Measurements from ENCODE around the gene ZCCHC9.
"Not testable (repeated sequence)": the region's sequence is repeated elsewhere in the genome, so short reads cannot be mapped to it uniquely, and the experiment has no call there.

The ZCCHC9 gene

DNA sequence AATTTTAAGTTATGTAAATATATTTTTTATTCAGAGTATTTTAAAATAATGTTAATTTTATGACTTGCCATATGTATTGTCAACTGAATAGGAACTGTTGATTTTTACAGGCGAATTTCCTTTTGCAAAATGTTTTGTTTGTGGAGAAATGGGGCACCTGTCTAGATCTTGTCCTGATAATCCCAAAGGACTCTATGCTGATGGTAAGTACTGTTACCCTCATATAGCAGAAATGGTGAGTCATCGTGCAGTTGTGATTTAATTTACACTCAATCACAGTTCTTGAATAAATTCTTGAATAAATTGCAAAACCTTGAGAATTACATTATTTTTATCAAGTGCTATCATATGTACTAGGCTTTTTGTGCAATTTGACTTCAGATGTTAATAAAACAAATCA, 7.4 kb downstream of the ZCCHC9 start:
- DNase-seq, result no peak

DNA sequence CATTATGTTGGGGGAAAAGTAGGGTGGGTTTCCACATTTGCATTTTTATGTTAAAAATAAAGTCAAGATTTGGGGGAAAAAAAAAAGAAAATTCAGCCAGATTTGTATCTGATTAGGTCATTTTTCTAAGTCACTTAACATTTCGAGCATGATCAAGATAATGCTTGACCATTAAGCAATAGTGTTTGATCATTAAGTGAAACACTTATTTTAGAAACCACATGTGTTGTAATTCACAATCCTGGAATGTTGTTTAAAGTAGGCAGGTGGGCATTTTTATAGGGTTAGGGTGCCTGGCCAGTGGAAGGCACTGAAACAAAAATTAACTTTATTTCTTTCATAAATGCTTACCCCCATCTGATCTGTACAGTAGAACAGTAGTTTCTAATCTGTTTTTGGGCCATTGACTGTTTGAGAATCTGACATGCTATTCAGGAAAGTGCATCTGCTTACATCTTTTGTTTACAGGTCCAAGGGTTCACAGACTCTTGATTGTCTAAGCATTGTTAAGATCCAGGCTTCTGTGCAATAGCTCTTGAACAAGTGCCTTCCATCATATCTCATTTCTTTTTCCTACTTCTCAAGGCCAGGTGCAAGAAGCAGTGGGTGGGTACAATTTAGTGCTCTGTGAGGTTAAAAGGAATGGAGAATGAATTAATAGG, 9.1 kb downstream of the ZCCHC9 start:
- DNase-seq, result no peak

DNA sequence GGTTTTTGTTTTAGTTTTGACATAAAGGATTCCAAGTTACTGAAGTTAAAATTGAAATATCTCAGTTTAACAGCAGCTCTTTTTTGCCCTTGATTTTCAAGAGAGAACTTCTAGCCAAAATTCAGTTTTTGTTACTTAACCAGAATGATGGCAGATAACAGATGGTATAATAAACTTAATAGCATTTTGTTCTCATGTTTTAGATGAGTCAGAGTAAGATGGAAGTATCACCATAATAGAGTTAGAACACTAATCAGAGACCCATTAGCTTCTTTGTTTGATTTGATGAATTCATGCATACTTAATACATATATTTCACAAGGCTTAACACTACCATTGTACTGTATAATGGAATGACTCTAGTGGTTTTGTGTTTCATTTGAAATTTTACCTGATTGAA, 11.9 kb downstream of the ZCCHC9 start:
- DNase-seq, result no peak

DNA sequence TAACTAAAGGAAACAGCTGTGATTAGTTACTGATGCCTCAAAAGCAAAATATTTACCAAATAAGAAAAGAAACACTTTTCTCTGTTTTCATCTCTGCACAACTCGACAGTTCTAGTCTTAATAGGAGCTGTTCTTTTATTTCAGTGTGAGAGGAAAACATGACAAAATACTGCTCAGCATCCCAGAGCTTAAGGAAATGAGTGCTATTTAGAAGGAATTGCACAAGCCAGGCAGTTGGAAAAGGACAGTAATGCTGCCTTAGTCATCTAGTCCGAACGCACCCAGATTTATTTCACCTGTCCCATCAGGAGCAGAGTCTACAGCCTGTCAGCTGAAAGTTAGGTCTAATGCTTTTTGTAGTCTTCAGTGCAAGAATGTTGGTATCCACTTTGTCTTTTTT, 12.3 kb downstream of the ZCCHC9 start:
- DNase-seq, result no peak

DNA sequence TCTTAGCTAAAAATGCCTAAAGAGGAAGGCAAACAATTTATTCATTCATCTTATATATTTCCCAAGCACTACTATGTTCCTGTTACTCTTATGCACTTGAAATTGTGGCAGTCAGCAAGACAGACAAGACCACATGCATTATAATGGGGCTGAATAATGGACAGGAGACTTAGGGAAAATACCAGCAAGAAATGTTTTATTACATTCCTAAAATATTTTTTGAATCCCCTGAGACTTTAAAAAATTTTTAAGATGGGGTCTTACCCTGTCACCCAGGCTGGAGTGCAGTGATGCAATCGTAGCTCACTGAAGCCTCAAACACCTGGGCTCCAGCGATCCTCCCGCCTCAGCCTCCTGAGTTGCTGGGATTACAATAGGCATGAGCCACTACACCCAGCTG, 13.2 kb downstream of the ZCCHC9 start:
- DNase-seq, result no peak

DNA sequence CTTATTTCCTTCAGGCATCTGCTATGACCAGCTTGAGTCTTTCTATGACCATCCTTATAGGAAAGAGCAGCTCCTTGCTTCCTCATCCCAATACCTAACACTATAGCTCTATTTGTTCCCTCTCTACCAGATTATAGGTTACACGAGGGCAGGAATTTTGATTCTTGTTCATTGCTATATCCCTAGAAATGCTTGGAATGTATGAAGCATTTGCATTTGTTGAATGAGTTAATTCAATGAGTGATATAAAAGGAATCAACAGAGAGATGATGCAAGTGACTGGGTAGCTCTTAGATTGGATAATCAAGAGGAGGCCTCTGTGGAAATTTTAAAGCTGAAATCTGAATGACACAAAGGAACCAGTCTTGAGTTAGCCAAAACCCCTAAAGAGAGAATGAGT, 13.9 kb downstream of the ZCCHC9 start:
- no peak for DNase-seq

DNA sequence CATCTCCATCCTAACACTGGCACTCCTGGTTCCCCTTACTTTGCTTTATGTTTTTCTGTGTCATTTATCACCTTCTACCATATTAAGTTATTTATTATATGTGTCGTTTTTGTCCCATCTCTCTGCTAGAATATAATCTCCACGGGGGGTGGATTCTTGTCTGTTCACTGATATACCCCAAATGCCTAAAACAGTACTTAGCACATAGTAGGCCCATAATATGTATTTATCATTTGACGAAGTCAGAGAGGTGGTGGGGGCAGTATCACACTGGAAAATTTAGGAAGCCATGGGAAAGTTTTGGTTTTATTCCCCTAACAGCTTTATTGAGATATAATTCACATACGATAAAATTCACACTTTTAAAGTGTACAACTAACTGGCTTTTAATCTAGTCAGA, 14.4 kb downstream of the ZCCHC9 start:
- DNase-seq, result no peak

DNA sequence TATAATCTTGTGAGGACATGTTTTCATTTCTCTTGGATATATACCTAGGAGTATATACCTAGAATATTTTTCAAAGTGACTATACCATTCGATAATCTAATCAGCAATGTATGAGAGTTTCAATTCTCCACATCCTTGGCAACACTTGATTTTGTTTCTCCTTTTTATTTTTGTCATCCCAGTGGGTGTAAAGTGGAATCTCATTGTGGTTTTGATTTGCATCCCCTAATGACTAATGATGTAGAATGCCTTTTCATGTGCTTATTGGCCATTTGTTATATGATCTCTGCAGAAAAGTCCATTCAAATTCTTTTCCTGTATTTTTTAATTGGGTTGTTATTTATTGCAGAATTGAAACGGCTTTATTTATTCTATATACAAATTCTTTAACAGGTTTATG, 15.2 kb downstream of the ZCCHC9 start:
- DNase-seq, result no peak

DNA sequence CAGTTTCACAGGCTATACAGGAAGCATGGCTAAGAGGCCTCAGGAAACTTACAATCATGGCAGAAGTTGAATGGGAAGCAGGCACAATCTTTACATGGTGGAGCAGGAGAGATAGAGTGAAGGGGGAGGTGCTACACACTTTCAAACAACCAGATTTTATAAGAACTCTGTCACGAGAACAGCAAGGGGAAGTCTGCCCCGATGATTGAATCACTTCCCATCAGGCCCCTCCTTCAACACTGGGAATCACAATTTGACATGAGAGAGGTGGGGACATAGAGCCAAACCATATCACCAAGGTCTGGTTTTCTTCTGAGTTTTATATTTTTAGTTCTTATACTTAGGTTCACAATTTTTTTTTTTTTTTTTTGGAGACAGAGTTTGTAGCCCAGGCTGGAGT, 16.1 kb downstream of the ZCCHC9 start:
- DNase-seq, result no peak

DNA sequence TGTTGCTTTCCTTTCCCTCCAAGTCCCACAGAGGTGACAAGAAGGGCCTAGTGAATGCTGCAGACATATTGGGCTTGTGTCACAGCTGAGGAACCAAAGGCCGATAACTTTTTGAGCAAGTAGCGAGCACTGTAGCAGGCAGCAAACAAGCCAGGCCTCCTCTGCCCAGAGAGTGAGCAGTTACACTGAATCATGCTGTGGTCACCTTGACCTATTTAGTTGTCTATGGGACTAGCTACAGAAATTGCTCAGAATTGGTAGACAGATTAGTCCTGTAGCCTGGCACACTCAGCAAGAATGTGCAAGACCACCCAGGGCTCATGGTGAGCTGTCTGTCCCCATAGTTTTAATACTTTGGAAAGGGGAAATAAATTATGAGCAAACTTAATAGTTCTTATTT, 25.2 kb downstream of the ZCCHC9 start:
- DNase-seq, result no peak

DNA sequence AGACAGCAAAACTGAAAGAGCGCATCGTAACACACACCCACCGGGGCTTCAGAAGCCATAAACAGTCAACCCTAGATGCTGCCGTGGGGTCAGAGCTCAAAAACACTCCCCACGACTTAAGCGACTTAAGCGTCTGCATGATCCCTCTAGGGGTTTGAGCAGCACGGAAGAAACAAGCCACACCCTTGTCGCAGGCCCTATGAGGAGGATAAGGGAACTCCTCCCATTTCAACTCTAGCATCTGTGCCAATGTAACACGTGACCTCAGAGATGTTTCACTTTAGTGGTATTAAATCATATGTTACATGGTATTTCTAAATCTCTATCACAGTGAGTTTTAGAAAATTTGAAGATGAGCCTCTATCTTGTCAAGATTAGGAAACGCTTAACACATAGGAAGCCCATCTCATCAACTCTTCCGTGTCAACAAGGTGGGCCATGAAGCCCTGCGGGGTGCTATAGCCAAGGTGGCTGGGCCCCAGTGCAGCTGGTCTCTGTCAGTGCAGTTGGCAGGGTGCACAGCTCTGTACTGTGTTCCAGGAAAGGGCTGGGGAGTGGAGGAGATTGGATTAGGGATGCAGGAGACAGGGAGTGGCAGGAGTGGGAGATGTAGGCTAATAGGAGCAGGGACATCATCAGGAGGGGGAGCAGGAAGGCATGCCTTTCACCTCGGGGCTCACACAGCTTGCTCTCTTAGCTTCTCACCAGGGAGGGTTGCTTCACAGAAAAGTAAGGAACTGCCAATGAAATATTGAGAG, 33.1 kb downstream of the ZCCHC9 start:
- DNase-seq, result peak; percentile 54

DNA sequence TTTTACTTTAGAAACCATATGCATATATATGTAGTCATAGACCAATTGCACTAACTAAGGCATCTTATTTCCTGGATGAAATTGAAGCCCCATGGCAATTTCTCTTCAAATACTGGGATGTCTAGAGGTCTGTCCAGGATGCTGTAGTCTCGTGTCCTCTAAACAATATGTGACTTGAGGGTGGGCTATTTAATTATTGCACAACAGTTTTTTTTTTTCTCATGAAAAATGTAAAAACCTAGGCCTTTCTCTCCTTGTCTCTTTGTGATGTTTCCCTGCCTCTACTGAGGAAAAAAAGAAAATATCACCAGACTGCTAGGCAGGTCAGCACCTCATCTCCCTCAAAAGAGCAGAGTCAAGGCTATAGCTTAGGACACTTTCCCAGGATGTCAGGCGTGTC, 34.6 kb downstream of the ZCCHC9 start:
- no peak for DNase-seq

DNA sequence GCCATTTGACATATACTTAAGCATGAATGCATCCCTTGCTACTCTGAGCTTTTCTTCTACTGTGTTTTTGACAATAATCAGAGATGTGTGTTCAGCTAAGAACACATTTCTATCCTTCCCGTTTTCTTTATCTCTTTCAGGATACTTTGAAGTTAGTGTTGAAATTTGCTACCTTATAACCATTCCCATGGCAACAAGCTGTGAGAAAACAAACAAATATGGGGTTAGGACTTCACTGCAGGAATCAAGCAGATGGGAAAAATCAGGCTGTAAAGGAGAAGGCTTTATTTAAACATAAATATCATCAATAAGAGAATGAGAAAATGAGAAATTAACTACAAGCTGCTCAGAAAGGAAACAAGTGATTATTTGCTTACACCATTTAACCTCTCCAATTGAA, 35.2 kb downstream of the ZCCHC9 start:
- no peak for DNase-seq

DNA sequence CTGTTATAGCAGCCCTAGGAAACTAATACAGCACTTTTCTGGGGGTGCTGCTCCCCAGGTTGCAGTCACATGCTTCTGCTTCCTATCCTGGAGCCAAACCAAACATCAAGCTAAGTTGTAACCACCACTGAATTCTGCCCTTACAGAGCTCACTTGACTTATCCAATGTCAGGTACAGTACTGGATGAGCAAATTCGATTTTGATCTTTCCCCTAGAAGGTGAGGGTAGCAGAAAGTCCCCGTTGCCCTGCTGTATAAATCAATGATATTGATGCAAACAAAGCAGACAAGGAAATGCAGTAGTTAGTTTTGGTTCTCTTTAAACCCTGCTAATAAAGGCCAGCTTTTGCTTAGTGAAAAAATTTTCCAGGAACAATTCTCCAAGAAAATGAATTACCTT, 36.4 kb downstream of the ZCCHC9 start:
- no peak for DNase-seq

DNA sequence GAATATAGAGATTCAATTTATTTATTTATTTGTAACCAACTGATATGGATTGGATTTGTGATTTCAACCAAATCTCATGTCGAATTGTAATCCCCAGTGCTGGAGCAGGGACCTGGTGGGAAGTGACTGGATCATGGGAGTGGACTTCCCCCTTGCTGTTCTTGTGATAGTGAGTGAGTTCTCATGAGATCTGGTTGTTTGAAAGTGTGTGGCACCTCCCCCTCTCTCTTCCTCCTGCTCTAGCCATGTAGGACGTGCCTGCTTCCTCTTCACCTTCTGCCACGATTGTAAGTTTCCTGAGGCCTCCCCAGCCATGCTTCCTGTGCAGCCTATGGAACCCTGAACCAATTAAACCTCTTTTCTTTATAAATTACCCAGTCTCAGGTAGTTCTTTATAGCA, 36.8 kb downstream of the ZCCHC9 start:
- not testable (repeated sequence) for DNase-seq

DNA sequence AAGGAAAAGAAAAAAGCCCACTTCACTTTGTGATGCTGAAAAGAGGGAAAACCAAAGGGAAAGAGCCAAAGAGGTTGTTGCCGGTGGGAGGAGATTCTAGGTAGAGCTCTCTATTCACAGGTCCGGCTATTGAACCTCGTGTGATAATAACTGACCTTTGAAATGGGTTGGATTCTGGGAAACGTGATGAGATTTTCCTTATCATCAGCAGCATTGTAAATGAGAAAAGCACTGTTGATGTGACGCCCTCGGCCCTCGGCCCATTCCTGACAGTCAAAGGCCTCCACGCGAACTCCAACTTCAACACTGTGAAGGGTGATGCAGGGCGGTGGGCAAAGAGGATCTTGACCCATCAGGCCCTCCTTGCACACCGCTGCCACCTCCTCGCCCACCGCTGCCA, 43.3 kb downstream of the ZCCHC9 start:
- DNase-seq, result no peak

DNA sequence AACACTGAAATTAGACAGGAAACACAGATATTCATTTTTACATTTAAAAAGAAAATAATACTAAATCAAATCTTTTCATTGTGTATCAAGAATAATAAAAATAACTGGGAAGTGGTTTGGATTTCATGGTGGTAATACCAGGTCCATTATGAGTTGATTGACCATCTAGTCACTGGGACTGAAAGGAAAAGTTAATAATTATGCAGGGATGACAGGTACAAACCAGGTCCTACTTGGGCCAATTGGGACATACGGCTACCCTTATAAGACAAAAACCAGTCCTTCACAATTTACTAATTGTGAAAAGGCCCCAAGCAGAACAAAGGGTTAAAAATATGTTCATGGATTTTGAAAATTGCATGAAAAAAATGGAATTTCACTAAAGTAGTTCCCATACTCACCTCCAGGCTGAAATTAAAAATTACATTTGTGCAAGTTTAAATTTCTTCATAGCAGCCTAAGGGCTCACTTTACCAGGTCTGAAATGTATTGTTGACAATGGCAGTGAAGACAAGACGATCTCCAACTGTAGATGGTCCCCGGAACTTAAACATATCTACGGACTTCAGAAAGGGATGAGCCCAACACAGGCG, 44.1 kb downstream of the ZCCHC9 start:
- no peak for DNase-seq

DNA sequence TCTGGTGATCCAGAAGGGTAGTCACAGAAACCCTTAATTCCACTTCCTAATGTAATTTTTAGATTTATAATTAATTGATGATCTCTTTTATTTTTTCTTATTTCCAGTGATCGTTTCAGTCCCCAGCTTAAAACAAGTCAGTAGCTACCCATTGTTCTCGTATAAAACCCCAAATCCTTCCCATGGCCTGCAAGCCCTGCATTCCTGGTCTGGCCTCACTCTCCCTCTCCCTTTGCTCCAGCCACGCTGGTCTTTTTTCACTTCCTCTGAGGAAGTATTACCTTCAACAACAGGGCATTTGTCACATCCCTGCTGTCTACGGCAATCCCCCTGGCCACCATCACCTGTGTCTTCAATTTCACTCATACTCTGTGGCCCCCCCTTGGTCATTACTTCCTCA, 47.8 kb downstream of the ZCCHC9 start:
- no peak for DNase-seq

DNA sequence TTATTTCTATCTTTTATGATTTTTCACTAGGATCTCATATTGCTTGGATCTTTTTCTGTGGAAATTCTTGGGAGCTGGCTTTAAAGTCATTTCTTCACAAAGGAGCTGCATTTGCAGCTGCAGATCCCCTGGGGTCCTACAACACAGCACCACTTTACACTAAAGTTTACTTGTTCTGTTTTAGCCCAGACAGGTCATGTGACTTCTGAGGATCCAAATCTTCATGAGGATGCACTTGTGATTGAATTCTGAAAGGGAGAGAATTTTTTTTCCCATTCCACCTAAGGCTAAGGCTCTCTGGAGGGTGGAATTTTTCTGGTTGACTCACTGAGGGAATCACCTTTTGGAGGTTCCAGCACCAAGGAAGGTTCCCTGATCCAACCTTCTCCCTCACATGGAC, 49.1 kb downstream of the ZCCHC9 start:
- DNase-seq, result no peak

DNA sequence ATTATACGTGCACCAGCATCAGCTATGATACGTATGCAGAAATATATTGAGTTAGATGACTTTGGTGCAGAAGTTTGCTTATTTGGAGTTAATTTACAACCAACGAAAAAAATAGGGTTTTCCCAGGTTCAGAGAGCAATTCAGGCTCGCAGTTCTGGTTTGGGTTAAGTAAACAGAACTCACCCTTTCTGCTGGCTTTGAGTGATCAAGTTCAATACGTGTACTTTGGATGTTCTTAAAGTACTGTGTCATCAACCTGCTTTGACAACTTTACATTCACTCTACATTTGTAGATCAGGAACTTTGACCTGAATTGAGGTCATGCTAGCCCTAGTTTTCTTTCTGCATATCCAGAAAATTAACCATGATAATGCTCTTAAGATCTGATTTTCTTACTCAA, 51.8 kb downstream of the ZCCHC9 start:
- no peak for DNase-seq

DNA sequence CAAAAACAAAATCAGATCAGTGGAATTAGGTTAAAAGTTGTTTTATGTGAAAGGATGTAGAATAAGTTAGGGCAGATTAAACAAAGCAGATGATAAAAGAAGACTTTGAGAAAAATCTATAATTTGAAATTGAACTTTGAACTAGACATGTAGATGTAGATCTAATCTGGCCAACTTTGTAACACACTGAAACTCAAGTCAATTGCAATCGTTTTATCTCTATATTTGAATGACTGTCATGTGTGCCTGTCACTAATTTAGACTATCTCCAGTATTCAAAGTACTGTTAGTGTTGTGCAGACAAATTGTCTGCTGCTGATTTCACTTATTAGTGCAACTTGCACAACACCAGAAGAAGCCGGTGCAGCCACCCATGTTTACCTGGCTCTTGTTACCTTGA, 52.7 kb downstream of the ZCCHC9 start:
- no peak for DNase-seq

DNA sequence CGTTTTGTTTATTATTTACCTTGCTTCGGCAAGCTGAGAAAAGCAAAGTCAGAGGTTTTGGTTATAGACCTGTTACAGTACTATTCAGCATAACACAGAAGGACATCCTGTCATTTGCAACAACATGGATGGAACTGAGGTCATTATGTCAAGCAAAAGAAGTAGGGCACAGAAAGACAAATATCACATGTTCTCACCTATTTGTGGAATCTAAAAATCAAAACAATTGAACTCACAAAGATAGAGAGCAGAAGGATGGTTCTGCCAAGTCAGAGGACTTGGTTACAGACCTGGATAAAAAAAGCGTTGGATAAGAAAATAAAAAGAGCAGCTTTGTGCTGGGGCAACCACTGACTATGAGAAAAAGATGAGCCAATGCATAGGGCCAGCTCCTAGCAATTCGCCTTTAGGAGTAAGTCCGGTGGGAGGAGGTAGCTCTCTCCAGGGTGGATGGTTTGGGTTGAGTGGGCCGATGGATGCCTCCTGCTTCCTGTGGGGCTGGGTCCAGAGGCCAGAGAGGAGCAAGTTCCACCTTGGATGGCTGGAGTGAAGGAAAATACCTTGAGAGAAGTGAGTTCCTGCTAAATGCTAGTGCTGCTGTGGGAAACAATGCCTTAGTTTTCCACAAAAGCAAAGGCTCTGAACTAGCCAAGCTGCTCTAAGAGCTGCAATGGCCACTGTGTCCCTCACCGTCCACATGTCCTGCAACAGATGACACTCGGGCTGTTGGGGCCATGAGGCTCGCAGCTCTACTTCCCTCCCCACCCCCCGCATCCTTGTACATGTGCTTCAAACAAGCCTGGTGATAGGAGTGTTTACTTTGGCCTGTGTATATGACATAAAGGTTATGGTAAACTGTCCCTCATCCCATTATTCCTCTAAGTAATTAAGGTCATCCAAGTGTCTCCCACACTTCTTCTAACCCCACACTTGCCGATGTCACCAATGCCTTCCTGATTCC, 54.2 kb downstream of the ZCCHC9 start:
- no peak for DNase-seq

DNA sequence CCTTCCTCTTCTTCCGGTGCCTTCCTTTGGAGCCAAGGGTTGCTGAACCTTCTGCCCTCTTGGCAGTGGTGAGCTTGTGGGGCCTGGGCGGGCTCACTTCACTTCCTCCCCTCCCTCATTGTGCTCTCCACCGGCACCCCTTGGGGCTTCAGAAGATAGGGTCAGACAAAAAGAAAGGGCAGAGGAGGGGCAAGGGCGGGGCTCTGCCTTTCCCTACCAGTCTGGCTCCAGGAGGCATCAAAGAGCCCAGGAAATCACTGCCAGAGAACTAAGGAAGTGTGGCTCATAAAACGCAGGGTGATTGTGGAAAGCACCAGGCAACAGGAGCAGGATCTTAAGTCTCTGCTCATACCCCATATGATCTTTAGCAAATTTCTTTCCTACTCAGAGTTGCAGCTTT, 57.7 kb downstream of the ZCCHC9 start:
- DNase-seq, result peak; percentile 80

Data from NCI-H69 (cell line).